Suprapubic skin (tissue), 3 donors: ENCODE data around the gene DDO.

Source experiments
- CTCF ChIP-seq, 2 donors: fragments of 200-600 bp in 1 of 2; fragments of 450-650 bp in 1 of 2; sonication (generic) in 1 of 2; IDR thresholded peaks; one replicate each; pipeline ENCODE4 v1.5.1; 2016 to 2019; ENCODE audit warnings: antibody characterized with exemption in 2 of 2, mild to moderate bottlenecking in 1 of 2, moderate library complexity in 1 of 2
- POLR2A ChIP-seq, 2 donors: fragments of 450-650 bp; IDR thresholded peaks; one replicate each; pipeline ENCODE4 v1.6.1; 2017; ENCODE audit warnings: antibody characterized with exemption in 2 of 2, mild to moderate bottlenecking in 2 of 2, moderate library complexity in 2 of 2

- TF ChIP-seq CTCF (IDR thresholded peaks at IDR 0.05) (no peak), POLR2A (IDR thresholded peaks at IDR 0.05) (no peak)
Observed at GRCh38 chr6:110422444-110422822, 7.1 kb upstream of the DDO start.
